Fibroblast of lung (primary cell): ENCODE measurements around the gene ZNF225. TPM values are rescaled to one million over a fixed set of nuclear protein-coding genes. Genes with fewer than 3 reads are reported as not detected.
"Not testable (repeated sequence)": the region's sequence is repeated elsewhere in the genome, so short reads cannot be mapped to it uniquely, and the experiment has no call there.

Experiments
- DNase-seq, 2 donors: peaks; one replicate each; pipeline versions ENCODE4 v3.0.0 to v3.0.0-alpha.2; 2010; ENCODE audit warnings: low read depth in 2 of 2
- H2AFZ ChIP-seq: 2 replicates; pipeline ENCODE4 v1.5.1; 2012; ENCODE audit warnings: low read length, control low read depth, inconsistent platforms
- H3K27ac ChIP-seq: 2 replicates; pipeline ENCODE4 v1.5.1; 2011; ENCODE audit warnings: low read length, control low read depth; ENCODE audit not compliant: insufficient read depth
- H3K27me3 ChIP-seq: 2 replicates; pipeline ENCODE4 v1.5.1; 2011; ENCODE audit warnings: mild to moderate bottlenecking, low read length; ENCODE audit not compliant: control insufficient read depth, insufficient read depth
- H3K36me3 ChIP-seq: 2 replicates; pipeline ENCODE4 v1.5.1; 2011; ENCODE audit warnings: low read length; ENCODE audit not compliant: control insufficient read depth, insufficient read depth
- H3K4me1 ChIP-seq: 2 replicates; pipeline ENCODE4 v1.5.1; 2011; ENCODE audit warnings: low read length; ENCODE audit not compliant: control insufficient read depth, insufficient read depth; ENCODE audit errors: extremely low read depth
- H3K4me2 ChIP-seq: 2 replicates; pipeline ENCODE4 v1.5.1; 2011; ENCODE audit warnings: low read length, control low read depth; ENCODE audit not compliant: insufficient read depth; ENCODE audit errors: extremely low read depth
- H3K4me3 ChIP-seq, 4 experiments: fragments of 200-600 bp in 1 of 4; sonication (generic) in 1 of 4; replicated peaks in 1 of 4; 2 replicates each; pipeline ENCODE4 v1.5.1; 2011 to 2016; ENCODE audit warnings: low read length in 4 of 4, low read depth in 3 of 4, mild to moderate bottlenecking in 3 of 4, control low read depth in 2 of 4, inconsistent platforms in 1 of 4, mixed read lengths in 1 of 4; ENCODE audit not compliant: insufficient read depth in 1 of 4; ENCODE audit errors: control extremely low read depth in 1 of 4
- H3K79me2 ChIP-seq: 2 replicates; pipeline ENCODE4 v1.5.1; 2012; ENCODE audit warnings: mild to moderate bottlenecking, low read length, inconsistent platforms; ENCODE audit not compliant: control insufficient read depth, insufficient read depth
- H3K9ac ChIP-seq: 2 replicates; pipeline ENCODE4 v1.5.1; 2011; ENCODE audit warnings: mild to moderate bottlenecking, low read length, control low read depth; ENCODE audit not compliant: insufficient read depth
- H3K9me3 ChIP-seq: 2 replicates; pipeline ENCODE4 v1.5.1; 2012; ENCODE audit warnings: low read depth, low read length; ENCODE audit not compliant: control insufficient read depth, insufficient read depth
- H4K20me1 ChIP-seq: 2 replicates; pipeline ENCODE4 v1.5.1; 2011; ENCODE audit warnings: low read length; ENCODE audit not compliant: control insufficient read depth, insufficient read depth; ENCODE audit errors: extremely low read depth
- CTCF ChIP-seq, 2 donors: IDR thresholded peaks in 1 of 2; conservative IDR thresholded peaks in 1 of 2; 1 replicate in 1 of 2; 2 replicates in 1 of 2; pipeline ENCODE4 v1.5.1; 2011 to 2012; ENCODE audit warnings: low read length in 2 of 2, control low read depth in 1 of 2, inconsistent platforms in 1 of 2, low read depth in 1 of 2, mild to moderate bottlenecking in 1 of 2
- EZH2 ChIP-seq: IDR thresholded peaks from 2 replicates; pipeline ENCODE4 v1.5.1; 2012; ENCODE audit warnings: low read length, control low read depth, mild to moderate bottlenecking; ENCODE audit errors: missing control alignments
- polyA plus RNA-seq, 2 donors: library from polyadenylated mRNA; depleted of rRNA in 1 of 2; stranded (reverse) in 1 of 2; unstranded in 1 of 2; fragments of >200 nt; gene quantifications; 2 replicates each; pipeline ENCODE4 v1.2.1, GENCODE V29; 2011 to 2012; ENCODE audit warnings: missing spikeins in 1 of 2
- total RNA-seq: library from RNA; depleted of rRNA; stranded (reverse); fragments of >200 nt; gene quantifications from 2 replicates; pipeline ENCODE4 v1.2.1, GENCODE V29; 2014

ZNF225 gene
- total and polyA plus RNA-seq, 2 donors (not counting 1 experiment from before 2014, with no cell fraction given): 3.1 to 10.2 TPM

DNA sequence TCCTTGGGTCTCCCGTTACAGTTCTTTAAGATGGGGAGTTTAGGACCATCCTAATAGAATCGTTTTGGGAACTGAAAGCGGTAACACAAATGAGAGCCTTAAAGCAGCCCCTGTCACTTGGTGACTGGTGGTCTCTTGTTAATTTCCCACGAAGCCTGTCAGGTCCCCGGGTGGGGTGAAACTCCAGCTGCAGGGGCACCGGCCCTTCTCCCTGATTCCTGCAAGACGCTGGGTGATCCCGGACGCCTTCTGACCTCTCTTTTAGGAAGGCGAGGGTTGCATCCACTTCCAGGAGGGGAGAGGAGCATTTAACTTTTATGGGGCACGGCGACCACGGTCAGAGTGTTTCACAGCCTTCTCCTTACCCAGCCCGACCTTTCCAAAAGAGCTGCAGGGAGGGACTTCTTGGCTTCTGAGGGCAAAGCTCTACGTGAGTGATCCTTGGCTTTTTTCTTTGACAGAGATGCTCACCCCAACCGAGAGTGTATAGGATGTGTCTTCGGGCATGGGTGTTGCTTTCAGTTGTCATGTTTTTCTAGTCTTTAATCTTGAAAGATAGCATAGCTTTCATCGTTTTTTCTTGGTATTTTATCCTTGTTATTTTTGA is 688 bp downstream of the ZNF225 start:
- no peak for DNase-seq
- H3K27ac ChIP-seq: peak overlapping the region; percentile 92
- H4K20me1 ChIP-seq: no peaks in the 10 kb centered on the region
- no peaks in the 10 kb centered on the region for H3K4me1 ChIP-seq
- H3K27me3 ChIP-seq: no peaks in the 10 kb centered on the region
- no peaks in the 10 kb centered on the region for H3K9me3 ChIP-seq
- H2AFZ ChIP-seq: peak overlapping the region; percentile 97
- peaks cover 3% of the 10 kb centered on the region for H3K79me2 ChIP-seq
- H3K36me3 ChIP-seq: peaks cover 3% of the 10 kb centered on the region
- H3K9ac ChIP-seq: peak overlapping the region; percentile 83
- H3K4me2 ChIP-seq: peak overlapping the region; percentile 79
- peak overlapping the region; percentile 77 to 99 (median 98) for H3K4me3 ChIP-seq
- TF ChIP-seq EZH2 (no peak), CTCF (conservative IDR thresholded peaks at IDR 0.05 in 1 of 2, IDR thresholded peaks at IDR 0.05 in 1 of 2; ENCODE audit: low read depth in 1 of 2, low read length in 2 of 2) (no peak)

DNA sequence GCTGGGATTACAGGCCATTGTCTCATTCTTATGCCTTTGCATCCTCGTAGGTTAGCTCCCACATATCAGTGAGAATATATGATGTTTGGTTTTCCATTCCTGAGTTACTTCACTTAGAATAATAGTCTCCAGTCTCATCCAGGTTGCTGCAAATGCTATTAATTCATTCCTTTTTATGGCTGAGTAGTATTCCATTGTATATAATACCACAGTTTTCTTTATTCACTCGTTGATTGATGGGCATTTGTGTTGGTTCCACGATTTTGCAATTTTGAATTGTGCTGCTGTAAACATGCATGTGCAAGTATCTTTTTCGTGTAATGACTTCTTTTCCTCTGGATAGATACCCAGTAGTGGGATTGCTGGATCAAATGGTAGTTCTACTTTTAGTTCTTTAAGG is 8.0 kb downstream of the ZNF225 start:
- H3K36me3 ChIP-seq, DNase-seq, H3K4me3 ChIP-seq, H2AFZ ChIP-seq, H3K4me1 ChIP-seq, H3K27me3 ChIP-seq, H3K4me2 ChIP-seq, H3K9me3 ChIP-seq, H3K79me2 ChIP-seq, H3K9ac ChIP-seq, H3K27ac ChIP-seq, H4K20me1 ChIP-seq: not testable (repeated sequence)

- Histone ChIP-seq H4K20me1 (no peaks in the 10 kb centered on the region), H3K36me3 (peaks cover 4% of the 10 kb centered on the region), H3K9me3 (no peaks in the 10 kb centered on the region), H3K4me3 (no peak overlapping the region), H3K4me2 (no peak overlapping the region), H3K27me3 (no peaks in the 10 kb centered on the region), H3K4me1 (no peaks in the 10 kb centered on the region), H3K79me2 (no peaks in the 10 kb centered on the region), H2AFZ (no peak overlapping the region), H3K9ac (no peak overlapping the region), H3K27ac (no peak overlapping the region)
- no peak for DNase-seq
- TF ChIP-seq EZH2 (no peak), CTCF (conservative IDR thresholded peaks at IDR 0.05 in 1 of 2, IDR thresholded peaks at IDR 0.05 in 1 of 2; ENCODE audit: low read depth in 1 of 2, low read length in 2 of 2) (no peak)
These were observed 18.8 kb downstream of the ZNF225 start for GRCh38 chr19:44131955-44132354.
